ENCODE data around the gene ARHGAP35. TPM values are rescaled to one million over a fixed set of nuclear protein-coding genes. Genes with fewer than 3 reads are reported as not detected.

ARHGAP35 gene
- total and polyA plus RNA-seq, 5 donors from 2014 or later, result 3.4 to 47.7 (median 4.7) TPM

GRCh38 chr19:46887240-46887782 lies 26.5 kb downstream of the ARHGAP35 start:
- Histone ChIP-seq H3K9me3 (ENCODE audit: control insufficient read depth in 2 of 2, low read length in 2 of 2) (no peaks in the 10 kb centered on the region), H3K4me3 (ENCODE audit: low read depth, low read length) (no peak overlapping the region), H3K27ac (ENCODE audit: insufficient read depth, low read length, poor library complexity, severe bottlenecking) (no peak overlapping the region), H3K4me1 (ENCODE audit: control insufficient read depth, insufficient read depth, low read length, poor library complexity, severe bottlenecking) (no peaks in the 10 kb centered on the region), H3K27me3 (ENCODE audit: control insufficient read depth, insufficient read depth, low read length) (no peaks in the 10 kb centered on the region), H3K36me3 (ENCODE audit: control insufficient read depth, insufficient read depth, low read length) (peaks cover 2% of the 10 kb centered on the region)
- peaks cover 8% of the 10 kb centered on the region for H3K36me3 Mint-ChIP-seq
- DNase-seq (no peak), ATAC-seq (ENCODE audit: low read depth in 2 of 2) (no peak)
- no peaks in the 10 kb centered on the region for H3K27me3 Mint-ChIP-seq
- H3K9me3 Mint-ChIP-seq, result no peaks in the 10 kb centered on the region
- peaks cover 27 to 52% (median 39%) of the 10 kb centered on the region in 4 donors for H3K4me1 Mint-ChIP-seq
- no peak overlapping the region for H3K4me3 Mint-ChIP-seq
- peak overlapping the region in 2 of 3 donors; percentile 51 to 66 for H3K27ac Mint-ChIP-seq

- Mint-ChIP-seq H3K4me3 (no peak overlapping the region), H3K4me1 (peaks cover 37 to 61% (median 52%) of the 10 kb centered on the region in 4 donors), H3K9me3 (no peaks in the 10 kb centered on the region), H3K36me3 (peaks cover 20% of the 10 kb centered on the region), H3K27me3 (no peaks in the 10 kb centered on the region), H3K27ac (peak overlapping the region in 1 of 3 donors; percentile 42)
- Histone ChIP-seq H3K4me1 (ENCODE audit: control insufficient read depth, insufficient read depth, low read length, poor library complexity, severe bottlenecking) (no peaks in the 10 kb centered on the region), H3K4me3 (ENCODE audit: low read depth, low read length) (no peak overlapping the region), H3K9me3 (ENCODE audit: control insufficient read depth in 2 of 2, low read length in 2 of 2) (no peaks in the 10 kb centered on the region), H3K36me3 (ENCODE audit: control insufficient read depth, insufficient read depth, low read length) (peaks cover 2% of the 10 kb centered on the region), H3K27me3 (ENCODE audit: control insufficient read depth, insufficient read depth, low read length) (no peaks in the 10 kb centered on the region), H3K27ac (ENCODE audit: insufficient read depth, low read length, poor library complexity, severe bottlenecking) (no peak overlapping the region)
- DNase-seq (no peak), ATAC-seq (ENCODE audit: low read depth in 2 of 2) (no peak)
These were observed 29.8 kb downstream of the ARHGAP35 start for GRCh38 chr19:46890423-46891170.

GRCh38 chr19:46892252-46893179 lies 31.7 kb downstream of the ARHGAP35 start:
- H3K27ac Mint-ChIP-seq, result no peak overlapping the region
- H3K36me3 Mint-ChIP-seq, result peaks cover 14% of the 10 kb centered on the region
- peaks cover 29 to 55% (median 43%) of the 10 kb centered on the region in 4 donors for H3K4me1 Mint-ChIP-seq
- H3K36me3 ChIP-seq (ENCODE audit: control insufficient read depth, insufficient read depth, low read length), result peaks cover 2% of the 10 kb centered on the region
- no peaks in the 10 kb centered on the region for H3K9me3 Mint-ChIP-seq
- no peak overlapping the region for H3K27ac ChIP-seq (ENCODE audit: insufficient read depth, low read length, poor library complexity, severe bottlenecking)
- H3K4me3 Mint-ChIP-seq, result no peak overlapping the region
- no peaks in the 10 kb centered on the region for H3K27me3 ChIP-seq (ENCODE audit: control insufficient read depth, insufficient read depth, low read length)
- no peak for ATAC-seq (ENCODE audit: low read depth in 2 of 2)
- H3K9me3 ChIP-seq (ENCODE audit: control insufficient read depth in 2 of 2, low read length in 2 of 2), result no peaks in the 10 kb centered on the region
- H3K4me1 ChIP-seq (ENCODE audit: control insufficient read depth, insufficient read depth, low read length, poor library complexity, severe bottlenecking), result no peaks in the 10 kb centered on the region
- H3K4me3 ChIP-seq (ENCODE audit: low read depth, low read length), result no peak overlapping the region
- no peaks in the 10 kb centered on the region for H3K27me3 Mint-ChIP-seq
- no peak for DNase-seq

GRCh38 chr19:46896076-46896794 lies 35.4 kb downstream of the ARHGAP35 start:
- DNase-seq, result no peak
- Mint-ChIP-seq H3K36me3 (peaks cover 17% of the 10 kb centered on the region), H3K9me3 (no peaks in the 10 kb centered on the region), H3K27ac (peak overlapping the region in 1 of 3 donors; percentile 75), H3K4me3 (no peak overlapping the region), H3K4me1 (peaks cover 28 to 54% (median 43%) of the 10 kb centered on the region in 4 donors), H3K27me3 (no peaks in the 10 kb centered on the region)
- Histone ChIP-seq H3K4me3 (ENCODE audit: low read depth, low read length) (no peak overlapping the region), H3K9me3 (ENCODE audit: control insufficient read depth in 2 of 2, low read length in 2 of 2) (no peaks in the 10 kb centered on the region), H3K27me3 (ENCODE audit: control insufficient read depth, insufficient read depth, low read length) (no peaks in the 10 kb centered on the region), H3K36me3 (ENCODE audit: control insufficient read depth, insufficient read depth, low read length) (no peaks in the 10 kb centered on the region), H3K27ac (ENCODE audit: insufficient read depth, low read length, poor library complexity, severe bottlenecking) (no peak overlapping the region), H3K4me1 (ENCODE audit: control insufficient read depth, insufficient read depth, low read length, poor library complexity, severe bottlenecking) (no peaks in the 10 kb centered on the region)
- ATAC-seq (ENCODE audit: low read depth in 2 of 2), result no peak

- H3K4me3 Mint-ChIP-seq, result peak overlapping the region in 1 of 4 donors; percentile 89
- no peaks in the 10 kb centered on the region for H3K27me3 ChIP-seq (ENCODE audit: control insufficient read depth, insufficient read depth, low read length)
- H3K9me3 Mint-ChIP-seq, result no peaks in the 10 kb centered on the region
- ATAC-seq (ENCODE audit: low read depth in 2 of 2) (no peak), DNase-seq (no peak)
- peaks cover 25 to 58% (median 48%) of the 10 kb centered on the region in 4 donors for H3K4me1 Mint-ChIP-seq
- no peaks in the 10 kb centered on the region for H3K27me3 Mint-ChIP-seq
- peak overlapping the region in 1 of 3 donors; percentile 42 for H3K27ac Mint-ChIP-seq
- no peak overlapping the region for H3K27ac ChIP-seq (ENCODE audit: insufficient read depth, low read length, poor library complexity, severe bottlenecking)
- no peak overlapping the region for H3K4me3 ChIP-seq (ENCODE audit: low read depth, low read length)
- no peaks in the 10 kb centered on the region for H3K9me3 ChIP-seq (ENCODE audit: control insufficient read depth in 2 of 2, low read length in 2 of 2)
- peaks cover 10% of the 10 kb centered on the region for H3K36me3 Mint-ChIP-seq
- H3K4me1 ChIP-seq (ENCODE audit: control insufficient read depth, insufficient read depth, low read length, poor library complexity, severe bottlenecking), result peaks cover 18% of the 10 kb centered on the region
- H3K36me3 ChIP-seq (ENCODE audit: control insufficient read depth, insufficient read depth, low read length), result no peaks in the 10 kb centered on the region
These were observed 37.9 kb downstream of the ARHGAP35 start for GRCh38 chr19:46898731-46899130.

- Histone ChIP-seq H3K4me3 (ENCODE audit: low read depth, low read length) (no peak overlapping the region), H3K4me1 (ENCODE audit: control insufficient read depth, insufficient read depth, low read length, poor library complexity, severe bottlenecking) (peaks cover 23% of the 10 kb centered on the region), H3K9me3 (ENCODE audit: control insufficient read depth in 2 of 2, low read length in 2 of 2) (no peaks in the 10 kb centered on the region), H3K27me3 (ENCODE audit: control insufficient read depth, insufficient read depth, low read length) (no peaks in the 10 kb centered on the region), H3K27ac (ENCODE audit: insufficient read depth, low read length, poor library complexity, severe bottlenecking) (no peak overlapping the region), H3K36me3 (ENCODE audit: control insufficient read depth, insufficient read depth, low read length) (no peaks in the 10 kb centered on the region)
- Mint-ChIP-seq H3K27ac (no peak overlapping the region), H3K36me3 (peaks cover 7% of the 10 kb centered on the region), H3K27me3 (no peaks in the 10 kb centered on the region), H3K4me1 (peaks cover 23 to 61% (median 47%) of the 10 kb centered on the region in 4 donors), H3K4me3 (no peak overlapping the region), H3K9me3 (no peaks in the 10 kb centered on the region)
- ATAC-seq (ENCODE audit: low read depth in 2 of 2) (no peak), DNase-seq (no peak)
These were observed 39.5 kb downstream of the ARHGAP35 start for GRCh38 chr19:46900341-46900740.

GRCh38 chr19:46901701-46902401 lies 41.1 kb downstream of the ARHGAP35 start:
- Mint-ChIP-seq H3K27ac (peak overlapping the region in 2 of 3 donors; percentile 4 to 7), H3K9me3 (no peaks in the 10 kb centered on the region), H3K4me3 (peak overlapping the region in 1 of 4 donors; percentile 5), H3K36me3 (peaks cover 7% of the 10 kb centered on the region), H3K27me3 (no peaks in the 10 kb centered on the region), H3K4me1 (peaks cover 23 to 55% (median 43%) of the 10 kb centered on the region in 4 donors)
- H3K36me3 ChIP-seq (ENCODE audit: control insufficient read depth, insufficient read depth, low read length), result no peaks in the 10 kb centered on the region
- DNase-seq, result no peak
- no peak overlapping the region for H3K4me3 ChIP-seq (ENCODE audit: low read depth, low read length)
- ATAC-seq (ENCODE audit: low read depth in 2 of 2), result no peak
- H3K27me3 ChIP-seq (ENCODE audit: control insufficient read depth, insufficient read depth, low read length), result no peaks in the 10 kb centered on the region
- H3K4me1 ChIP-seq (ENCODE audit: control insufficient read depth, insufficient read depth, low read length, poor library complexity, severe bottlenecking), result peaks cover 23% of the 10 kb centered on the region
- H3K9me3 ChIP-seq (ENCODE audit: control insufficient read depth in 2 of 2, low read length in 2 of 2), result no peaks in the 10 kb centered on the region
- H3K27ac ChIP-seq (ENCODE audit: insufficient read depth, low read length, poor library complexity, severe bottlenecking), result no peak overlapping the region
